Stimulated activated CD8-positive, alpha-beta memory T cell treated with anti-CD3 and anti-CD28 coated beads, Interleukin-12 subunit alpha, Interleukin-12 subunit beta, amount 100 ng/mL, for 24 hours (primary cell): ENCODE data around the gene SMPDL3A.

Experiments used
- DNase-seq: peaks from one replicate; pipeline ENCODE4 v3.0.0-alpha.2; 2020; ENCODE audit errors: extremely low read depth

The SMPDL3A gene

GRCh38 chr6:122775975-122776374, 13.1 kb upstream of the SMPDL3A start:
- DNase-seq = no peak

- no peak for DNase-seq
Observed at GRCh38 chr6:122778302-122778701, 10.8 kb upstream of the SMPDL3A start.

- DNase-seq = no peak
Observed at GRCh38 chr6:122778985-122779661, 9.9 kb upstream of the SMPDL3A start.

- no peak for DNase-seq
Observed at GRCh38 chr6:122779667-122780066, 9.4 kb upstream of the SMPDL3A start, which contains the start of gene FABP7. Gene FABP7, plus strand, starts transcription at chr6:122779716. Its CDS starts 79 bp downstream, at chr6:122779795.

GRCh38 chr6:122780114-122780513, 8.9 kb upstream of the SMPDL3A start:
- no peak for DNase-seq

- no peak for DNase-seq
Observed at GRCh38 chr6:122781716-122782115, 7.3 kb upstream of the SMPDL3A start.

- no peak for DNase-seq
Observed at GRCh38 chr6:122783401-122783800, 5.7 kb upstream of the SMPDL3A start.

- DNase-seq = no peak
Observed at GRCh38 chr6:122785891-122786290, 3.2 kb upstream of the SMPDL3A start.

GRCh38 chr6:122787721-122788120, 1.3 kb upstream of the SMPDL3A start:
- DNase-seq = no peak

- no peak for DNase-seq
Observed at GRCh38 chr6:122788208-122788607, 850 bp upstream of the SMPDL3A start.

- DNase-seq = no peak
Observed at GRCh38 chr6:122788663-122789181, 336 bp upstream of the SMPDL3A start.

- DNase-seq = no peak
Observed at GRCh38 chr6:122790028-122790422, 967 bp downstream of the SMPDL3A start.

GRCh38 chr6:122790423-122791309, 1.6 kb downstream of the SMPDL3A start:
- no peak for DNase-seq

- no peak for DNase-seq
Observed at GRCh38 chr6:122791310-122791679, 2.2 kb downstream of the SMPDL3A start.

GRCh38 chr6:122792766-122793165, 3.7 kb downstream of the SMPDL3A start:
- DNase-seq = no peak

- no peak for DNase-seq
Observed at GRCh38 chr6:122797537-122797936, 8.5 kb downstream of the SMPDL3A start.

GRCh38 chr6:122798099-122798641, 9.1 kb downstream of the SMPDL3A start:
- DNase-seq = no peak

- no peak for DNase-seq
Observed at GRCh38 chr6:122799140-122799745, 10.2 kb downstream of the SMPDL3A start.

- no peak for DNase-seq
Observed at GRCh38 chr6:122799916-122800686, 11.0 kb downstream of the SMPDL3A start.

GRCh38 chr6:122800906-122801305, 11.8 kb downstream of the SMPDL3A start:
- DNase-seq = no peak

GRCh38 chr6:122801397-122801796, 12.3 kb downstream of the SMPDL3A start:
- no peak for DNase-seq
